ENCODE results near the gene RNF145. TPM values are rescaled to one million over a fixed set of nuclear protein-coding genes. Genes with fewer than 3 reads are reported as not detected.
A peak's percentile ranks its signal among the peaks of the same experiment; 100 is the strongest.
"Not testable (repeated sequence)": the region's sequence is repeated elsewhere in the genome, so short reads cannot be mapped to it uniquely, and the experiment has no call there.

The RNF145 gene
- total and polyA plus RNA-seq, 2 of the 13 experiments (the other 11 are each of a cell fraction or from before 2014, with no cell fraction given), result 24.6 TPM

- FAIRE-seq (no peak), ATAC-seq (no peak), DNase-seq (ENCODE audit: low spot score) (no peak)
- ChIA-PET CTCF (ENCODE audit: low intra/inter-chr PET ratio, low total read pairs) (no interaction called here), POLR2A (no interaction called here)
- H3K9me3 ChIP-seq (ENCODE audit: low read length), result no peaks in the 10 kb centered on the region
- no peaks in the 10 kb centered on the region for H3K27me3 ChIP-seq (ENCODE audit: control insufficient read depth in 1 of 2, insufficient read depth in 2 of 2, low read length in 2 of 2)
- no peaks in the 10 kb centered on the region for H3K4me1 ChIP-seq (ENCODE audit: insufficient read depth, low read length)
- no peak overlapping the region for H3K4me2 ChIP-seq (ENCODE audit: low read depth, low read length)
- no peak overlapping the region for H3K9ac ChIP-seq (ENCODE audit: insufficient read depth, low read depth, low read length)
- no peaks in the 10 kb centered on the region for H4K20me1 ChIP-seq (ENCODE audit: insufficient read depth, low read length)
- no peak overlapping the region for H2AFZ ChIP-seq (ENCODE audit: low read length)
- no peaks in the 10 kb centered on the region for H3K36me3 ChIP-seq (replicated peaks in 1 of 2; ENCODE audit: control insufficient read depth in 1 of 2, insufficient read depth in 2 of 2, low read length in 2 of 2)
- intact Hi-C loops (cut with micrococcal nuclease; ENCODE audit: unreplicated experiment) (no loop called here), in situ Hi-C loops (cut with HindIII; ENCODE audit: extremely low pct_ligation_motif_present, low pct_unique_long_range_greater_than_20kb) (no loop called here)
- WGBS (ENCODE audit: low lambda C conversion rate), result 28% methylated on average over 4 of the region's 4 CpGs
- H3K79me2 ChIP-seq (ENCODE audit: insufficient read depth, low read length), result no peaks in the 10 kb centered on the region
- H3K27ac ChIP-seq (ENCODE audit: extremely low read length, insufficient read depth, low read length), result no peak overlapping the region
- H3K4me3 ChIP-seq (replicated peaks in 1 of 3; ENCODE audit: insufficient read depth in 1 of 3, low read depth in 2 of 3, low read length in 3 of 3), result no peak overlapping the region
- BruUV-seq (replicated peaks), result no TSS peak
- no peak for TF ChIP-seq ZNF576 (CRISPR knock-in tag; IDR thresholded peaks at IDR 0.05)
- TF ChIP-seq FOSL2 (CRISPR knock-in tag; IDR thresholded peaks at IDR 0.05), result 0 out of 2 replicates have a peak, but pooled peaks have one; percentile 6
- TF ChIP-seq MAX (IDR thresholded peaks at IDR 0.05), result no peak
- TF ChIP-seq MZF1 (CRISPR knock-in tag; IDR thresholded peaks at IDR 0.05; ENCODE audit: borderline replicate concordance), result no peak
- TF ChIP-seq ZNF740 (CRISPR knock-in tag; IDR thresholded peaks at IDR 0.05), result no peak
- no peak for TF ChIP-seq PBX2 (CRISPR knock-in tag; IDR thresholded peaks at IDR 0.05)
These were observed 31.0 kb upstream of the RNF145 start for GRCh38 chr5:159240301-159240870.

GRCh38 chr5:159235871-159236520, 26.6 kb upstream of the RNF145 start:
- H3K4me2 ChIP-seq (ENCODE audit: low read depth, low read length); H3K9me3 ChIP-seq (ENCODE audit: low read length); H3K27ac ChIP-seq (ENCODE audit: extremely low read length, insufficient read depth, low read length); H3K9ac ChIP-seq (ENCODE audit: insufficient read depth, low read depth, low read length); DNase-seq (ENCODE audit: low spot score); ATAC-seq; H3K4me3 ChIP-seq (replicated peaks in 1 of 3; ENCODE audit: insufficient read depth in 1 of 3, low read depth in 2 of 3, low read length in 3 of 3); H3K4me1 ChIP-seq (ENCODE audit: insufficient read depth, low read length); H3K79me2 ChIP-seq (ENCODE audit: insufficient read depth, low read length); FAIRE-seq; H2AFZ ChIP-seq (ENCODE audit: low read length); BruUV-seq (replicated peaks); intact Hi-C loops (cut with micrococcal nuclease; ENCODE audit: unreplicated experiment); H3K36me3 ChIP-seq (replicated peaks in 1 of 2; ENCODE audit: control insufficient read depth in 1 of 2, insufficient read depth in 2 of 2, low read length in 2 of 2); in situ Hi-C loops (cut with HindIII; ENCODE audit: extremely low pct_ligation_motif_present, low pct_unique_long_range_greater_than_20kb); POLR2A ChIA-PET; CTCF ChIA-PET (ENCODE audit: low intra/inter-chr PET ratio, low total read pairs); H4K20me1 ChIP-seq (ENCODE audit: insufficient read depth, low read length): not testable (repeated sequence)
- WGBS (ENCODE audit: low lambda C conversion rate), result 20% methylated on average over 2 of the region's 2 CpGs
- H3K27me3 ChIP-seq (ENCODE audit: control insufficient read depth in 1 of 2, insufficient read depth in 2 of 2, low read length in 2 of 2), result peaks cover 4 to 10% of the 10 kb centered on the region in 2 experiments; a peak in 3 of 5 replicates

All from HepG2 (cell line).